ENCODE data around the gene PHLDA2.

Gene PHLDA2

GRCh38 chr11:2919188-2919587 lies 10.0 kb downstream of the PHLDA2 start:
- no peak for TF ChIP-seq CTCF (IDR thresholded peaks at IDR 0.05; ENCODE audit: low read length, missing control alignments)
- DNase-seq (ENCODE audit: low read depth) = no peak
- no peak overlapping the region for H3K4me3 ChIP-seq (replicated peaks; ENCODE audit: low read depth, low read length)

GRCh38 chr11:2917842-2918490 lies 11.3 kb downstream of the PHLDA2 start:
- no peak for DNase-seq (ENCODE audit: low read depth)
- no peak for TF ChIP-seq CTCF (IDR thresholded peaks at IDR 0.05; ENCODE audit: low read length, missing control alignments)
- no peak overlapping the region for H3K4me3 ChIP-seq (replicated peaks; ENCODE audit: low read depth, low read length)

GRCh38 chr11:2916892-2917645 lies 12.2 kb downstream of the PHLDA2 start:
- no peak for DNase-seq (ENCODE audit: low read depth)
- no peak for TF ChIP-seq CTCF (IDR thresholded peaks at IDR 0.05; ENCODE audit: low read length, missing control alignments)
- no peak overlapping the region for H3K4me3 ChIP-seq (replicated peaks; ENCODE audit: low read depth, low read length)

GRCh38 chr11:2916114-2916891 lies 12.9 kb downstream of the PHLDA2 start:
- H3K4me3 ChIP-seq (replicated peaks; ENCODE audit: low read depth, low read length) = no peak overlapping the region
- TF ChIP-seq CTCF (IDR thresholded peaks at IDR 0.05; ENCODE audit: low read length, missing control alignments) = no peak
- DNase-seq (ENCODE audit: low read depth) = no peak

- TF ChIP-seq CTCF (IDR thresholded peaks at IDR 0.05; ENCODE audit: low read length, missing control alignments) = no peak
- DNase-seq (ENCODE audit: low read depth) = no peak
- H3K4me3 ChIP-seq (replicated peaks; ENCODE audit: low read depth, low read length) = no peak overlapping the region
Measured at GRCh38 chr11:2915473-2915872, 13.7 kb downstream of the PHLDA2 start.

- DNase-seq (ENCODE audit: low read depth) = no peak
- TF ChIP-seq CTCF (IDR thresholded peaks at IDR 0.05; ENCODE audit: low read length, missing control alignments) = no peak
- H3K4me3 ChIP-seq (replicated peaks; ENCODE audit: low read depth, low read length) = no peak overlapping the region
Measured at GRCh38 chr11:2914455-2915195, 14.6 kb downstream of the PHLDA2 start.
